ENCODE results near the gene VAT1. TPM values are rescaled to one million over a fixed set of nuclear protein-coding genes. Genes with fewer than 3 reads are reported as not detected.
A peak's percentile ranks its signal among the peaks of the same experiment; 100 is the strongest.

Gene VAT1
- total and polyA plus RNA-seq, 9 of the 15 experiments (the other 6 are each of a cell fraction or from before 2014, with no cell fraction given) = 29.4 to 153 (median 66.7) TPM

DNA sequence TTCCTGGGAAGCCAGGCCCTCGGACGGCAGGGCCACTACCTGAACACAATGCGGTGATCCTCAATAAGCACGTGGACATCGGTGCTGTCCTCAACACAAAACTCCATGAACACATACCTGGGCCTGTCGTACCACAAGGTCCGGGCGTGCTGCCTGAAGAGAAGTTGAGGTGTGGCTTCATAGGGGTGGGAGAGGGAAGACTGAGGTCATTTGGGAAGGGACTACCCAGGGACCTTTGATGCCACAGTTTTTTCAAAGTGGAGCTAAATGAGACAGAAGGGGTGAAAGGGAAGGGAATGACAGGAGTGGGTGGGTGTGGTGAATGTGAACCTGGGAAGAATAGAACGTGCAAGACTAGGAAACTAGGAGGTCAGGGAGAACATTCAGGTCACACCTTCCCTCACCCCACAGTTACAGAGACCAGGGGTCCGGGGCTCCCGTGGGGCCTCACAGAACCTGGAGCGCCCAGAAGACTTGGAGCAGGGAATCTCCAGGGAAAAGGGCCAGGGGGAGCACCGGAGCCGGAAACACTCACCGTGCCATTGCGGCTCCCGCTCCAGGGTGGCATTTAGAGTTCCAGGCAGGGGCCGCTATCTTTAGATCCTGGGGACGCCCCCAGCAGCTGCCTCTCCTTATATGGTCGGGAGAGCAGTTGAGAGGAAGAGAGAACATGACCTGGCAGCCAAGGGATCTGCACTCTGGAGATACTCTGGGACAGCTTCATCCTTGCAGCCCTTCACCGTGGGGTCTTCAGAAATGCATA, 42.5 kb downstream of the VAT1 start, which contains the start of gene PTGES3L (continued):
- no peak for TF ChIP-seq ATF2 (CRISPR knock-in tag; IDR thresholded peaks at IDR 0.05)
- TF ChIP-seq, protein P1, sequence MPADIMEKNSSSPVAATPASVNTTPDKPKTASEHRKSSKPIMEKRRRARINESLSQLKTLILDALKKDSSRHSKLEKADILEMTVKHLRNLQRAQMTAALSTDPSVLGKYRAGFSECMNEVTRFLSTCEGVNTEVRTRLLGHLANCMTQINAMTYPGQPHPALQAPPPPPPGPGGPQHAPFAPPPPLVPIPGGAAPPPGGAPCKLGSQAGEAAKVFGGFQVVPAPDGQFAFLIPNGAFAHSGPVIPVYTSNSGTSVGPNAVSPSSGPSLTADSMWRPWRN (IDR thresholded peaks at IDR 0.05; ENCODE audit: low read depth) = no peak
- TF ChIP-seq ASH1L (IDR thresholded peaks at IDR 0.05; ENCODE audit: borderline replicate concordance, low read depth, partially characterized antibody) = no peak
- no peak for TF ChIP-seq PHF8 (IDR thresholded peaks at IDR 0.05; ENCODE audit: borderline replicate concordance, low read length)
- no peak for TF ChIP-seq JUN (IDR thresholded peaks at IDR 0.05; ENCODE audit: borderline replicate concordance, low read depth, low read length)
- TF ChIP-seq JUN (CRISPR knock-in tag; IDR thresholded peaks at IDR 0.05; ENCODE audit: borderline replicate concordance) = no peak
- 0 out of 2 replicates have a peak, but pooled peaks have one; percentile 18 for TF ChIP-seq SPI1 (IDR thresholded peaks at IDR 0.05; ENCODE audit: borderline replicate concordance, low read depth, low read length)
- TF ChIP-seq U2AF2 (optimal IDR thresholded peaks at IDR 0.05; ENCODE audit: low read depth, low read length) = no peak
- TF ChIP-seq ATF6 (CRISPR knock-in tag; IDR thresholded peaks at IDR 0.05) = no peak
- TF ChIP-seq ZNF431 (CRISPR knock-in tag; IDR thresholded peaks at IDR 0.05) = no peak
- TF ChIP-seq U2AF1 (optimal IDR thresholded peaks at IDR 0.05; ENCODE audit: low read depth, low read length) = no peak
- no peak for TF ChIP-seq HDAC1 (IDR thresholded peaks at IDR 0.05)
- TF ChIP-seq, protein P2, sequence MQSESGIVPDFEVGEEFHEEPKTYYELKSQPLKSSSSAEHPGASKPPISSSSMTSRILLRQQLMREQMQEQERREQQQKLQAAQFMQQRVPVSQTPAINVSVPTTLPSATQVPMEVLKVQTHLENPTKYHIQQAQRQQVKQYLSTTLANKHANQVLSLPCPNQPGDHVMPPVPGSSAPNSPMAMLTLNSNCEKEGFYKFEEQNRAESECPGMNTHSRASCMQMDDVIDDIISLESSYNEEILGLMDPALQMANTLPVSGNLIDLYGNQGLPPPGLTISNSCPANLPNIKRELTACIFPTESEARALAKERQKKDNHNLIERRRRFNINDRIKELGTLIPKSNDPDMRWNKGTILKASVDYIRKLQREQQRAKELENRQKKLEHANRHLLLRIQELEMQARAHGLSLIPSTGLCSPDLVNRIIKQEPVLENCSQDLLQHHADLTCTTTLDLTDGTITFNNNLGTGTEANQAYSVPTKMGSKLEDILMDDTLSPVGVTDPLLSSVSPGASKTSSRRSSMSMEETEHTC (IDR thresholded peaks at IDR 0.05) = no peak
- no peak for TF ChIP-seq BRCA1 (IDR thresholded peaks at IDR 0.05)
- no peak for TF ChIP-seq BRCA1 (CRISPR knock-in tag; IDR thresholded peaks at IDR 0.05)
- TF ChIP-seq GABPB1 (CRISPR knock-in tag; IDR thresholded peaks at IDR 0.05) = no peak
- TF ChIP-seq, protein P3, sequence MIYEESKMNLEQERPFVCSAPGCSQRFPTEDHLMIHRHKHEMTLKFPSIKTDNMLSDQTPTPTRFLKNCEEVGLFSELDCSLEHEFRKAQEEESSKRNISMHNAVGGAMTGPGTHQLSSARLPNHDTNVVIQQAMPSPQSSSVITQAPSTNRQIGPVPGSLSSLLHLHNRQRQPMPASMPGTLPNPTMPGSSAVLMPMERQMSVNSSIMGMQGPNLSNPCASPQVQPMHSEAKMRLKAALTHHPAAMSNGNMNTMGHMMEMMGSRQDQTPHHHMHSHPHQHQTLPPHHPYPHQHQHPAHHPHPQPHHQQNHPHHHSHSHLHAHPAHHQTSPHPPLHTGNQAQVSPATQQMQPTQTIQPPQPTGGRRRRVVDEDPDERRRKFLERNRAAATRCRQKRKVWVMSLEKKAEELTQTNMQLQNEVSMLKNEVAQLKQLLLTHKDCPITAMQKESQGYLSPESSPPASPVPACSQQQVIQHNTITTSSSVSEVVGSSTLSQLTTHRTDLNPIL (CRISPR knock-in tag; IDR thresholded peaks at IDR 0.05) = no peak
- no peak for TF ChIP-seq NFIX (CRISPR knock-in tag; IDR thresholded peaks at IDR 0.05; ENCODE audit: low read depth)
- TF ChIP-seq SRSF9 (IDR thresholded peaks at IDR 0.05; ENCODE audit: borderline replicate concordance, low read depth, low read length) = no peak
- no peak for TF ChIP-seq SMC3 (conservative IDR thresholded peaks at IDR 0.05; ENCODE audit: insufficient read depth, low read depth, low read length)
- no peak for TF ChIP-seq SRSF3 (IDR thresholded peaks at IDR 0.05; ENCODE audit: insufficient read depth, low read length)
- no peak for TF ChIP-seq BMI1 (IDR thresholded peaks at IDR 0.05; ENCODE audit: low read length)

Measured in K562 (cell line).